ENCODE results near the gene ITPR2. TPM values are rescaled to one million over a fixed set of nuclear protein-coding genes. Genes with fewer than 3 reads are reported as not detected.
A peak's percentile ranks its signal among the peaks of the same experiment; 100 is the strongest.

The ITPR2 gene
- total RNA-seq, 2 donors from 2014 or later = 44.3 to 55.5 TPM

GRCh38 chr12:26302776-26303175, 530.2 kb downstream of the ITPR2 start:
- H3K4me1 Mint-ChIP-seq (ENCODE audit: low read depth) = peaks cover 21% of the 10 kb centered on the region
- no peaks in the 10 kb centered on the region for H3K9me3 Mint-ChIP-seq
- ATAC-seq (replicated peaks in 1 of 2) = no peak
- H3K27me3 Mint-ChIP-seq (ENCODE audit: low read depth) = peaks cover 22% of the 10 kb centered on the region
- no peak overlapping the region for H3K27ac Mint-ChIP-seq
- H3K4me3 Mint-ChIP-seq = no peak overlapping the region
- no peaks in the 10 kb centered on the region for H3K36me3 Mint-ChIP-seq (ENCODE audit: insufficient read depth in 2 of 2)
- no peak for DNase-seq

- ATAC-seq (replicated peaks in 1 of 2) (no peak), DNase-seq (no peak)
- Mint-ChIP-seq H3K4me3 (peak overlapping the region in 1 of 2 donors; percentile 4), H3K27me3 (ENCODE audit: low read depth) (peaks cover 30% of the 10 kb centered on the region), H3K4me1 (ENCODE audit: low read depth) (peaks cover 28% of the 10 kb centered on the region), H3K9me3 (peaks cover 2% of the 10 kb centered on the region in 2 donors), H3K27ac (no peak overlapping the region), H3K36me3 (ENCODE audit: insufficient read depth in 2 of 2) (peaks cover 0 to 2% of the 10 kb centered on the region in 2 donors)
Observed at GRCh38 chr12:26299751-26300150, 533.2 kb downstream of the ITPR2 start.

GRCh38 chr12:26298785-26299621, 534.0 kb downstream of the ITPR2 start:
- H3K4me1 Mint-ChIP-seq (ENCODE audit: low read depth) = peaks cover 28% of the 10 kb centered on the region

GRCh38 chr12:26297396-26298070, 535.5 kb downstream of the ITPR2 start:
- peak; percentile 58 to 72 for ATAC-seq (replicated peaks in 1 of 2)
- Mint-ChIP-seq H3K36me3 (ENCODE audit: insufficient read depth in 2 of 2) (peaks cover 0 to 2% of the 10 kb centered on the region in 2 donors), H3K27ac (peak overlapping the region; percentile 73), H3K4me3 (no peak overlapping the region), H3K4me1 (ENCODE audit: low read depth) (peaks cover 28% of the 10 kb centered on the region), H3K9me3 (peaks cover 2% of the 10 kb centered on the region in 2 donors), H3K27me3 (ENCODE audit: low read depth) (peaks cover 27% of the 10 kb centered on the region)
- peak; percentile 12 to 28 for DNase-seq

More at GRCh38 chr12:26298785-26299621, 534.0 kb downstream of the ITPR2 start:
- H3K27me3 Mint-ChIP-seq (ENCODE audit: low read depth) = peaks cover 30% of the 10 kb centered on the region
- H3K9me3 Mint-ChIP-seq = peaks cover 2% of the 10 kb centered on the region in 2 donors
- H3K4me3 Mint-ChIP-seq = peak overlapping the region in 1 of 2 donors; percentile 39
- H3K36me3 Mint-ChIP-seq (ENCODE audit: insufficient read depth in 2 of 2) = peaks cover 0 to 2% of the 10 kb centered on the region in 2 donors
- no peak overlapping the region for H3K27ac Mint-ChIP-seq
- ATAC-seq (replicated peaks in 1 of 2) = peak; percentile 92 to 93
- DNase-seq = peak; percentile 9

- peaks cover 34% of the 10 kb centered on the region for H3K4me1 Mint-ChIP-seq (ENCODE audit: low read depth)
- no peak overlapping the region for H3K27ac Mint-ChIP-seq
- ATAC-seq (replicated peaks in 1 of 2) (no peak), DNase-seq (no peak)
- H3K4me3 Mint-ChIP-seq = no peak overlapping the region
- H3K36me3 Mint-ChIP-seq (ENCODE audit: insufficient read depth in 2 of 2) = peaks cover 0 to 2% of the 10 kb centered on the region in 2 donors
- peaks cover 2% of the 10 kb centered on the region in 2 donors for H3K9me3 Mint-ChIP-seq
- peaks cover 16% of the 10 kb centered on the region for H3K27me3 Mint-ChIP-seq (ENCODE audit: low read depth)
Observed at GRCh38 chr12:26295001-26295400, 538.0 kb downstream of the ITPR2 start.

GRCh38 chr12:26293612-26294011, 539.4 kb downstream of the ITPR2 start:
- no peak for ATAC-seq (replicated peaks in 1 of 2)
- H3K4me3 Mint-ChIP-seq = no peak overlapping the region
- H3K27me3 Mint-ChIP-seq (ENCODE audit: low read depth) = peaks cover 20% of the 10 kb centered on the region
- no peak overlapping the region for H3K27ac Mint-ChIP-seq
- H3K4me1 Mint-ChIP-seq (ENCODE audit: low read depth) = peaks cover 21% of the 10 kb centered on the region
- no peak for DNase-seq
- peaks cover 0 to 2% of the 10 kb centered on the region in 2 donors for H3K36me3 Mint-ChIP-seq (ENCODE audit: insufficient read depth in 2 of 2)
- H3K9me3 Mint-ChIP-seq = peaks cover 2% of the 10 kb centered on the region in 2 donors

GRCh38 chr12:26292596-26292995, 540.4 kb downstream of the ITPR2 start:
- H3K27ac Mint-ChIP-seq = no peak overlapping the region
- DNase-seq (no peak), ATAC-seq (replicated peaks in 1 of 2) (no peak)
- peaks cover 0 to 2% of the 10 kb centered on the region in 2 donors for H3K36me3 Mint-ChIP-seq (ENCODE audit: insufficient read depth in 2 of 2)
- H3K4me1 Mint-ChIP-seq (ENCODE audit: low read depth) = peaks cover 11% of the 10 kb centered on the region
- peaks cover 2% of the 10 kb centered on the region in 2 donors for H3K9me3 Mint-ChIP-seq
- peaks cover 19% of the 10 kb centered on the region for H3K27me3 Mint-ChIP-seq (ENCODE audit: low read depth)
- H3K4me3 Mint-ChIP-seq = no peak overlapping the region

GRCh38 chr12:26290565-26290964, 542.4 kb downstream of the ITPR2 start:
- H3K9me3 Mint-ChIP-seq = no peaks in the 10 kb centered on the region
- DNase-seq (no peak), ATAC-seq (replicated peaks in 1 of 2) (no peak)
- H3K36me3 Mint-ChIP-seq (ENCODE audit: insufficient read depth in 2 of 2) = no peaks in the 10 kb centered on the region
- no peak overlapping the region for H3K27ac Mint-ChIP-seq
- H3K27me3 Mint-ChIP-seq (ENCODE audit: low read depth) = peaks cover 12% of the 10 kb centered on the region
- H3K4me3 Mint-ChIP-seq = no peak overlapping the region
- H3K4me1 Mint-ChIP-seq (ENCODE audit: low read depth) = peaks cover 5% of the 10 kb centered on the region

GRCh38 chr12:26287671-26288381, 545.2 kb downstream of the ITPR2 start:
- no peak for ATAC-seq (replicated peaks in 1 of 2)
- no peak for DNase-seq
- H3K27me3 Mint-ChIP-seq (ENCODE audit: low read depth) = peaks cover 12% of the 10 kb centered on the region
- no peak overlapping the region for H3K4me3 Mint-ChIP-seq
- peaks cover 6% of the 10 kb centered on the region for H3K4me1 Mint-ChIP-seq (ENCODE audit: low read depth)
- H3K9me3 Mint-ChIP-seq = no peaks in the 10 kb centered on the region
- no peak overlapping the region for H3K27ac Mint-ChIP-seq
- no peaks in the 10 kb centered on the region for H3K36me3 Mint-ChIP-seq (ENCODE audit: insufficient read depth in 2 of 2)

Other genes starting within 250 kb of the ITPR2 start
- gene INTS13, start 104.8 kb upstream of the ITPR2 start, total RNA-seq = 10 to 100 TPM; 35.2 to 45.8 TPM
- 10 to 100 TPM; 38.0 to 41.0 TPM for gene FGFR1OP2, start 105.3 kb upstream of the ITPR2 start, total RNA-seq
- 10 to 100 TPM; 45.4 to 71.0 TPM for gene TM7SF3, start 181.2 kb upstream of the ITPR2 start, total RNA-seq
- 10 to 100 TPM; 40.9 to 48.9 TPM for gene MED21, start 189.4 kb upstream of the ITPR2 start, total RNA-seq
- not detected for gene C12orf71, start 249.4 kb upstream of the ITPR2 start, total RNA-seq